GM21528 (cell line): ENCODE results near the gene LCN10.
"Not testable (repeated sequence)": the region's sequence is repeated elsewhere in the genome, so short reads cannot be mapped to it uniquely, and the experiment has no call there.

Source experiments
- ATAC-seq: cut with Tn5 transposase; IDR thresholded peaks from one replicate; pipeline ENCODE4 v1.9.1; 2021; ENCODE audit warnings: mild to moderate bottlenecking, moderate library complexity; ENCODE audit not compliant: unreplicated experiment, low FRiP score

LCN10 gene

DNA sequence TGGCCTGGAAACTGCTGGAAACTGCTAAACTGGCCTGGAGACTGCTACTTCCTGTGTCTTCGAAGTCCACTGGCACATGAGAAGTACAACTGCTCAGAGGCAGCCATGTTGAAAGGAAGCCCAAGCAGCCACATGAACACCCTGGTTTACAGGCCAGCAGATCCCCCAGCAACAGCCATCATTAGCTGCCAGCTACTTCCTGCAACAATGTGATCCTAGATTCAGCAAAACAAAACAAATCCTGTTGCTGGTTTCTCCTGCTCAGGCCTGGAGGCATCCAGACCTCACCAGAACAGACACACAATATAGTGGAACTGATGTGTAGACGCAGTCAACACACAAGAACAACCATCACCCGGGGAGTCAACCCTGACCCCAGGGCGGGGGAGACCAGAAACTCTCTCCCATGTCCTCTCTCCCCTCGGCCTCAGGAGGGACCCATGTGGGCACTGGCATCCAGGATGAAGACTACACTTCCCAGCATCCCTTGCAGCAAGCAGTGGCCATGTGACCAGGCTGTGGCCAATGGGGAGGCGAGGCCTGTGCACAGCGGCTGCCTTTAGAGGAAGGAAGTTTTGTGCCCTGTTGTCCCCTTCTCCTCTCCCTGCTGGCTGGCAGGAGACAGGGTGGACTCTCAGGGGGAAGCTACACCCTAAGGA lies 30.8 kb upstream of the LCN10 start:
- ATAC-seq: no peak

DNA sequence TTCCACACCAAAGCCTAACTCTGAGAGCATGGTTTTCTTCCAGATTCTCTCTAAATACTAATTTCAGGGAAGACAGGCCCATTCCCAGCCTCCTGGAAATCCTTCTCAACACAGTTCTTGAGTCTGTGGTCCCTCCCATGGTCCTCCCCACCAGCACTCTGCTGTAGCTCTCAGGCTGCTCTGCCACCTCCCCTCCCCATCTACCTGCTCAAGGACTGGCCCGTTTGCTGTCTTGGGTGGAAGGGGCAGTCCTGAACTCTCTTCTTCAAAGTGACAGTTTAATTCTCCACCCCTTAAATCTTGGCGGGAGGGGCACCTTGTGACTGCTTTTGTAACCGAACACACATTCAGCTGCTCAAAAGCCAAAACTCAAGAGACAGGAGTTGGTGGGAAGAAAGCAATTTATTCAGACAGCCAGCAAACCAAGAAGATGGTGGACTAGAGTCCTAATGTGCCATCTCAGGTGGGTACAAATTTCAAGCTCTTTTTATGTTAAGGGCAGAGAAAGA lies 29.2 kb upstream of the LCN10 start:
- no peak for ATAC-seq

DNA sequence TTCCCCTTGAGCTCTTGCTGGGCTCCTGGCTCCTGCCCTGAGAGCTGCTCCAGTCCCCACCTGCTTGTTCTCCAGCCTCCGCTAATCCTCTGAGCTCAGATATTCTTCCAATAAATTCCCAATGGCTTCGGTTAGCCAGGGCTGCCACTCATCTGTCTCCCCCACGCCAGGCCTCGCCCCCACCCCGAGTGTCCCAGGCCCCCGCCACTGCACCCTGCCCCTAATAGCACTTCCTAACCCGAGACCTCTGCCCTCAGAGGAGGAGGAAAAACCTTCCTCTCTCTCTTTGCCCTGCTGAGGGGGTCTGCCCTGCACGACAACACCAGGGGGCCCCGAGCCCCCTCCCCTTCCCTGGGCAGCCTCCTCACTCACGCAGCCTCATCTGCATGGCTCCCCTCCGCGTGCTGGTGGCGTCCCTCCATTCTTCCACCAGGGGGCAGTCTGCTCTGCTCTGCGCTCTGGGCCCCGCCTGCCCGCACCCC lies 27.0 kb upstream of the LCN10 start:
- no peak for ATAC-seq

DNA sequence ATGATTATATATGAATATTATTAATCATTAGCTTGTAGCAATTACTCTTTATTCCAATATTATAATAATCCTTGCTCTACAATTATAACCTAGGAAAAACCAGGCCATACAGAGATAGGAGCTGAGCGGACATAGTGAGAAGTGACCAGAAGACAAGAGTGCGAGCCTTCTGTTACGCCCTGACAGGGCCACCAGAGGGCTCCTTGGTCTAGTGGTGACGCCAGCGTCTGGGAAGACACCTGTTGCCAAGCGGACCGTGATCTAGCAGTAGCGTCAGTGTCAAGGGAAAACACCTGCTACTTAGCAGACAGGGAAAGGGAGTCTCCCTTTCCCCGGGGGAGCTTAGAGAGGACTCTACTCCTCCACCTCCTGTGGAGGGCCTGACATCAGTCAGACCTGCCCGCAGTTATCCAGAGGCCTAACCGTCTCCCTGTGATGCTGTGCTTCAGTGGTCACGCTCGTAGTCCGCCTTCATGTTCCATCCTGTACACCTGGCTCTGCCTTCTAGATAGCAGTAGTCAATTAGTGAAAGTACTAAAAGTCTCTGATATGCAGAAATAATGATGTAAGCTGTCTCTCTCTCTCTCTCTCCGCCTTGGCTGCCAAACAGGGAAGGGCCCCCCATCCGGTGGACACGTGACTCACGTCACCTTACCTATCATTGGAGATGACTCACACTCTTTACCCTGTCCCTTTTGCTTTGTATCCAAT lies 23.8 kb upstream of the LCN10 start:
- not testable (repeated sequence) for ATAC-seq

DNA sequence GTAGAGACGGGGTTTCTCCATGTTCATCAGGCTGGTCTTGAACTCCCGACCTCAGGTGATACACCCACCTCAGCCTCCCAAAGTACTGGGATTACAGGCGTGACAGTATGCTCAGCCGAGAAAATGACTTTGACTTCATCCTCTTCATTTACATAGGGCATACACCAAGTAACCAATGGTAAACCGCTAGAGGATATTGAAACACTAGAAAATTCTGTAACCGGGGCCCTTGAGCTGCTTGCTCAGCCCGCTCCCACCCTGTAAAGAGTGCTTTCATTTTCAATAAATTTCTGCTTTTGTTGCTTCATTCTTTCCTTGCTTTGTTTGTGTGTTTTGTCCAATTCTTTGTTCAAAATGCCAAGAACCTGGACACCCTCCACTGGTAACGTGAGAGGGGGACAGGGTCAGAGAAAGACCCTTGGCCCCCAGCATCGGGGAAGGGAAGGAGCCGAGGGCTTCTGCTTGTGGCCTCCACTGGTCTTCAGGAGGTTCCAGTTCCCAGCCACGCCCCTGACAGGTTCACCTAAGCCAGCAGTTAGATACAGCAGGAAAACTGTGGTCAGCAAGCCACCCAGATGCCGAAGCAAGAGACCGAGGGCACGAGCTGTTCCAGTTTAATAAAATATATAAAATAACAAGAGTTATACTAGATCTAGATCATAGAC lies 23.1 kb upstream of the LCN10 start:
- peak; percentile 72 for ATAC-seq

DNA sequence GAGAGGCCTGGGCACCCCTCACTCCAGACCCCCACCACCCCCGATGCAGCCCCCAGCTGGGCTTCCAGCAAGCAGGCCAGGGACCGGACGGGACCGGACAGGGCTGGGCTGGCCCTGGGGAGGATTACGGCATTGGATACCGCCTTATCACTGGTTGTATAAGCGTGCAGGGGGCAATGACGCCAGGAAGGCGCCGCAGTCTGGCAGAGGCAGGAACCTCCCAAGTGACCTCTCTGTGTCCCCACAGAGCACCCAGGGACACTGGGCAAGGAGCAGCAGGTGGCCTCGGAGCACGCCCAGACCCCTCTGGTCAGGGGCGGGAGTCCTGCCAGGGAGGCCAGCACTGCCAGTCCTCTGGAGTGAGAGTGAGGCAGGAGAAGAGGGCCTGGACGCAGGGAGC lies 22.3 kb upstream of the LCN10 start:
- ATAC-seq: no peak

DNA sequence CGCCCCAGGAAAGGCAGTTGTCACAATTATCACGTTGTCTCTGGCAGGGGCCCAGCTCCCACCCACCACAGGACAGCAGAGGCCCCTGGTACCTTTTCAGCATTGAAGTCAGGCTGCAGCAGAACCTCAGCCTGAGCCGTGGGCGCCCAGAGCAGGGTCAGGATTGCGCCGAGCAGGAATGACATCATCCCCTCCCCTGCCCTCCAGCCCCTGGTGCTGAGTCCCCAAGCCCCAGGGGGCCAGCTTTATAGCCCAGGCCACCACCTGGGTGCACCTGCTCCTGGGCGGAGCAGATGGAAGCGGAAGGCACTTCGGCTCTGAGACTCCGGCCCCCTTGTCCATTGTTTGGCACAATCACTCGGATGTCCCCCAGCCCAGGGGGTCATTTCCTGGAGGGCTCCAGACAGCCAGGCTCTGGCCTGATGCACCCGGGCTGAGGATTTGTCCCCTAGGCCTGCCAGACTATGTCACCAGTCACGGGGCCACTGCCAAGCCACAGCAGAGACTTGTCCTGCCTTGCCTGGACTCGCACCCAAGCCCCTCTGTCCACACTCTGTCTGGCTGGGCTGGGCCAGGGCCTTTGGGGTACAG lies 21.7 kb upstream of the LCN10 start, which contains the start of gene LCN15:
LCN15 (minus strand) TSS at position 218 of the 591 bp plus-strand sequence; CDS start at position 188, 30 bp downstream.
- ATAC-seq: no peak

DNA sequence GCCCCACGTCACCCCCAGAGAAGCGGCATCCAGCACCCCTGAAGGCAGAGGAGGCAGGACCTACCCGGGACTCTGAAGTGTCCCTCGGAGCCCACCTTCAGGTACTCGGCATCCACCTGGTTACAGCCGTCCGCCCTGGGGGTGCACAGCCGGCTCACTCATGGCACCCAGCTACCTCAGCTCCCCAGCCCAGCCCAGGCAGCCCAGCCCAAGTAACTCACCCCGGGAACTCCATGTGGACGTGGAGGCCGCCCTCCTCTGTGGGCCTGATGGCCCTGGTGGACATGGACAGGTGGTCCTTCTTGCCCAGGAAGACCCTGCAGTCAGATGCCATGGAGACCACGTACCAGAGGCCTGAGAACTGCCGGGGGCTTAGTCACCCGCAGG lies 20.9 kb upstream of the LCN10 start:
- ATAC-seq: no peak

DNA sequence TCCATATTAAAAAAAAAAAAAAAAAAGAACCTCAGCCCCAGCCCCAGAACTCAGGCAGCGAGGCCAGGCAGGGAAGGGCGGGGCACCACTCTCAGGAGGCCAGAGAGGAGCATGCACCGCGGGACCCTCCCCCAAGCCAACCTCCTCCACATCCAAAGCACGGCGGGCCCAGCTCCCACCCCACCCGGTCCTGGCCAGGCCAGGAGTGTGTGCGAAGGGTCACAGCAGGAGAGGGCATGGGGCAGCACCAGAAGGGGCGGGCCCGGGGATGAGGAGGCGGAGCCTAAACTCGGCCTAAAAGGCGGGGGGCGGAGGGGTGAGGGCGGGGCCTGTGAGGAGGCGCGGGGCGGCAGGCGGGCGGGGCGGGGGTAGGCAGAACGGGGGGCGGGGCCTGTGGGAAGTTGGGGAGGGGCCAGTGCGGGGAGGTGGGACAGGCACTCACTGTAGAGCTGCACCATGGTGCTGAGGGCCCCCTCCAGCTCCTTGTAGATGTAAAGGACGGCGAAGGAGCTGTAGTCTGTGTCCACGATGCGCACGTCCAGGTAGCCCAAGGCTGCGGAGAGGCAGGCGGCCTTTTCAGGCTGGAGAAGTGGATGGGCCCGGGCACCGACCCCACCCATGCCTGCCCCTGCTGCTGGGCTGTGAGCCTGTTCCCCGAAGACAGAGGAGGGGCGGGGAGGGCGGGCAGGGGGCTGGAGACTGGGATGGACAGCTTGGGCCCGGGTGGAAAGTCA lies 20.3 kb upstream of the LCN10 start:
- ATAC-seq: no peak

DNA sequence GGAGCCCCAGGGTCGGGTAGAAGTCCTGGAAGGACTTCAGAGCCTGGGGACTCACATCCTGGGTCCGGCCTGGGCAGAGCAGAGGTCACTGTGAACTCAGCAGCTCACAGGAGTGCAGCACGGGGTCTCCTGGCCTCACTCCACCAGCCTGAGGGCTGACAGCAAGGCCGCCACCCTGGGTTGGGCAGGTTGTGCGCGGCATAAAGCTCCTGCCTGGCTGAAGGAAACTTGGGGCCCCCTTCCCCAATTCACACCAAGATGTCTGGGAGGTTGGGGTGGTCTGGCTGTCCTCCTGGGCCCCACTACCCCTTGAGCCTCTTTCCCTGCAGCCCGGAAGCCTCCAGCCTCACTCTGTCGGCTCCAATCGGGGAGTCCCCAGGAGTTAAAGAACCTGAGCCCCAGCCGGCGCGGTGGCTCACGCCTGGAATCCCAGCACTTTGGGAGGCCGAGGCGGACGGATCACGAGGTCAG lies 19.5 kb upstream of the LCN10 start:
- no peak for ATAC-seq

DNA sequence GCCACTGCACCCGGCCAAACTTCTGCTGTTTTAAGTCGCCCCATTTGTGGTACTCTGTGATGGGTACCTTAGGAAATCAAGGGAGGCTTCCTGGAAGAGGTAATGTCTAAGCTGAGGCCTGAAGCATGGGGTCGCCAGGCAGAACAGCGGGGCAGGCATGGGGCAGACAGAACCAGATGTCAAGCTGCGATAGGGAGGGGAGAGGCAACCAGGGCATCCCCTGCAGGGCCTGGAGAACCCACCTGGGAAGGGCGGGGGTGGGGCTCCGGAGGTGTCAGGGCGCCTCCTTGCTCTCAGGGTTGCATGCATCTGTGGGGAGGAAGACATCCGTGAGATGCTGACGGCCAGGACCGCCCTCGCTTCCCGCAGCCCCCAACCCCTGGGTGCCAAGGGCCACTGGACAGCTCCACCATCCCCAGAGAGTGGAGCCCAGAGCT lies 18.8 kb upstream of the LCN10 start:
- ATAC-seq: no peak

DNA sequence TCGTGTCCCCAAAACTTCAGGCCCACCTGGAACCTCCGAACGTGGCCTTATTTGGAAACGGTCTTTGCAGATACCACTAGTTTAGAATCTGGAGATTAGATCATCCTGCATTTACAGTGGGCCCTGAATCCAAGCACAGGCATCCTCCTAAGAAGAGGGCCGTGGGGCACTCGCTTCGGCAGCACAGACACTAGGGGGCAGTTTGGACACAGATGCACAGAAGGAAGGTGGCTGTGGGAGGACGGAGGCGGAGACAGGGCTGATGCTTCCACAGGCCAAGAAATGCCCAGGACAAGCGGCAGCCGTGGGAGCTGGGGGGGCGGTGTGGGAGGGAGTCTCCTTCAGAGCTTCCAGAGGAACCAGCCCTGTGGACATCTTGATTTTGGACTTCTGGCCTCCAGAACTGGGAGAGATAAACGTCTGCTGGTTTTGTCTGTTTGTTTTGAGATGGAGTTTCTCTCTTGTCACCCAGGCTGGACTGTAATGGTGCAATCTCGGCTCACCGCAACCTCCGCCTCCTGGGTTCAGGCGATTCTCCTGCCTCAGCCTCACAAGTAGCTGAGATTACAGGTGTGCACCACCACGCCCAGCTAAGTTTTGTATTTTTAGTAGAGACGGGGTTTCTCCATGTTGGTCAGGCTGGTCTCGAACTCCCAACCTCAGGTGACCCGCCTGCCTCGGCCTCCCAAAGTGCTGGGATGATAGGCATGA lies 18.2 kb upstream of the LCN10 start:
- ATAC-seq: not testable (repeated sequence)

DNA sequence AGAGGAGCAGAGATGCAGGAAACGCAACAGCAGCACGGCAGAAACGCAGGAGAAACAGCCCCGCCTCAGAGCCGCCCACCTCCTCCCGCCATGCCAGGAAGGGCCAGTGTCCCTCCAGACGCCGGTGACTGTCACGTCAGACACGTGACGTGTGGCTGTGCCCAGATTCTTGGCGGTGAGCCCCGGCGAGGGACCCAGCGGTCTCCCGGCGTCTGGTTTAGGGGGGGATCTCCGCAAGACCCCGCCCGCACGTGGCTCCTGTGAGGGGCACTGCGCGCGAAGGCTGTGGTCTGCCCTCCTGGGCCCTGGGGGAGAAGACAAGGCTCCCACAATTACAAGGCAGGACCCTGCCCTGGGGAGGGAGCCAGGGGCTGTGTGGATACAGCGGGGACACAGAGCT lies 17.7 kb upstream of the LCN10 start:
- ATAC-seq: no peak

DNA sequence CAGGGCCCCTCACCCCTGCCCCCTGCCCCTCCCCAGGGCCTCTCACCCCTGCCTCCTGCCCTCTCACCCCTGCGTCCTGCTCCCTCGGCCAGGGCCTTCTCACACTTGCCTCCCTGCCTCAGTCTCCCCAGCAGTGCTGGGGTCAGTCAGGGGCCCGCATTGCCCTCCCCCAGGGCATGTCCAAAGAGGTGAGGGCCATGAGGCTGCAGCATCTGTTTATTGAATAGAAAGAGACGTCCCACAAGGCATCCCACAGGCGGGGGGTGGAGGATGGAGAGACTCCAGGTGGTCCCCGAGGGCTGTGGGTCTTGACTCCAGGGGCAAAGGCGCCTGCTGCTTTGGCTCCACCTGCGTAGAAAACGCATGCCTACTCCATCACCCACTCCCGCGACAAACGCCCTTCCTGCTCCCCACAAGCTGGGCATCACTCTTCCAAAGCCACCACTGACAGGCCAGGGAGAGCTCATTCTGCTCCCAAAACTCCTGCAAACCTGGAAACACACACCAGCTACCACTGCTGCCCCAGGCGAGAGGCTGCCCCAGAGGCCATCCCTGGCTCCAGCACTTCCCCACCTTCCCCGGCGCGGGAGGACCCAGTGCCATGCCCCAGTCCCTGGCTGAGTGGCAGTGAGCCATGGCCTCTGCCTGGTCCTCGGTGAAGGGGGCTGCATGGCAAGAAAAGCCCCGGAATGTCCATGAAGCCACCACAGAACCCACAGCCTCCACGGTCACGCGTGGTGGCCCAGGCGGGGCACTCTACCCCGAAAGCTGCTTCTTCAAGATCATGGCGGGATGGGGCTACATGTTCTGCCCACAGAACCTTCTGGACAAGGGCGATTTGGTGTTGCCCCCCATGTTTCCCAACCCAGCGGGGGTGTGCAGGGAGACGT lies 16.9 kb upstream of the LCN10 start:
- no peak for ATAC-seq

DNA sequence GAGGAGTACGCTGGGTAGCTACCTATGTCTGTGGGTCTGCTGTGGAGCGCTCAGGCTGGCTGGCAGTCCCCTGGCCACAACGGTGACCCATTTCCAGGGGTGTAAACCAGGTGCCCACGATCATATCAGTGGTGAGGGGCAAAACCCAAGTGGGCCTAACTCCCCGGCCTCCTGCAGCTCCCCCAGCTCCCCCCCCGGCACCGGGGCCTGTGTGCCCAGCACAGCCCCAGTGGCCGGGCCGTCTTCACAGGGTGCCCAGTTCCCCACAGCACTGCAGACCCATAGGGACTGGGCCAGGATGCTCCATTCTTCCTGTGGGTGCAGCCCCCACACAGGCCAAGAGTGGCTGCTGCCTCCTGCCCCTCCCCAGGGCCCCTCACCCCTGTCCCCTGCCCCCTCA lies 16.3 kb upstream of the LCN10 start:
- ATAC-seq: no peak

DNA sequence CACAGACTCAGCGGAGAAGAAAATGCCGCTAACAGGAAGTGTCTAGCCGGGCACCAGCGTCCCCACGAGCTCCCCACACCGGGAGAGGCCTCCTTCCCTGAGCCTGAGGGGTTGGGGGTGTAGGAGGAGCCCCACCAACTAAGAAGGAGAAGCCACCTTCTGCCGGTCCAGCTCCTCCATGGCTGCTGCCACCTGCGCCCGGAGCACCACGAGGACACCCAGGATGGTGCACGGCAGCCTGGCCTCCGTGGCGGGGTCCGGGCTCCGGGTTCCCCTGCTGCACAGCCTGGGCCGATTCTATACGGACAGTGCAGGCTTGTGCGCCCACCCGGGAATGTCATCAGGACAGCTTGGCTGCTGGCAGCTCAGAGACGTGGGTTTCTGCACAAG lies 15.0 kb upstream of the LCN10 start:
- no peak for ATAC-seq

DNA sequence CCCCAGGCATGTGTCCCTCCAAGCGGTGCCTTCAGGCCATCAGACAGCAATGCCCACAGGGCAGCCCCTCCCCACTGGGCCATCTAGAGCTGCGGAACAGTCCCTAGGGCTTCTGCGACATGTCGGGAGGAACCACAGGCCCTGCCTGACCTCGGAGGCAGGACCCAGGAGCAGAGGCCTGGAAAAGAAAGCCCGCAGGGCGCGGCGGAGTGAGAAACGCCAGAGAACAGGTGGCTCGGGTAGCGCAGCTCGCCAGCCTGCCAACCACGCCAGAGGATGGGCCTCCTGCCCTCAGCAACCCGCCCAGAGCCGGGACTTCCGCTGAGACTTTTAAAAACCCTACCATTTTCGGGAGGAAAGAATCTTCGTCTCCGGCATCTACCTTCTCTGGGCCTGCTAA lies 14.6 kb upstream of the LCN10 start:
- no peak for ATAC-seq

DNA sequence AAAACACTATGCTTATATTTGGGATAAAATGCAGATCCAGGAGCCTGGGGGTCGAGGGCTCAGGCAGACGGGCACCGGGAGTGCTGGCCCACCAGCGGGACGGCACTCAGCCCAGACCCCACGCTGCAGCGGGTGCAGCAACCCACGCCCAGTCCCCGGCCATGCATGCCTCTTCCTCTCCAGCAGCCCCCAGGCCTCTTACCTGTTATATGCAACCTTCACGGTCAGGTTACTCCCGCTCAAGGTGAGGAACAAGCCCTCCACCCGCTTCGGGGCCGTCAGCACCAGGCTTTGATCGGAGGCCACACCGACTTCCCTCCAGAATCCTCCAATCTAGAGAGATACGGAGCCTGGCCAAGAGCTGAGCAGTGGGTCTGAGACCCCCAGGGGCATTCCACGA lies 14.1 kb upstream of the LCN10 start:
- ATAC-seq: no peak

DNA sequence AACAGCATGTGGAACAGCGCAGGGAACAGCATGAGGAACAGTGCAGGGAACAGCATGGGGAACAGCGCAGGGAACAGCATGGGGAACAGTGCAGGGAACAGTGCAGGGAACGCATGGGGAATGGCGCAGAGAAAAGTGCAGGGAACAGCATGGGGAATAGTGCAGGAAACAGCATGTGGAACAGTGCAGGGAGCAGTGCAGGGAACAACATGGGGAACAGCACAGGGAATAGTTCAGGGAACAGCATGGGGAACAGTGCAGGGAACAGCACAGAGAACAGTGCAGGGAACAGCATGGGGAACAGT lies 13.3 kb upstream of the LCN10 start:
- ATAC-seq: no peak
